Naive B cell (primary cell): ENCODE results near the gene ISM1. TPM values are rescaled to one million over a fixed set of nuclear protein-coding genes. Genes with fewer than 3 reads are reported as not detected.
A peak's percentile ranks its signal among the peaks of the same experiment; 100 is the strongest.

Experiments
- ATAC-seq, 2 donors: fragments of 150-1000 bp; cut with Tn5 transposase; 2 replicates each; pipeline ENCODE4 v1.10.0; 2021; ENCODE audit warnings: low read depth in 2 of 2, mild to moderate bottlenecking in 2 of 2, moderate library complexity in 2 of 2
- DNase-seq: peaks from one replicate; pipeline ENCODE4 v3.0.0; 2022
- H3K27ac Mint-ChIP-seq, 6 donors: one replicate each; pipeline ENCODE4 v1.8.0; 2020 to 2022; ENCODE audit warnings: mild to moderate bottlenecking in 6 of 6, mixed read lengths in 6 of 6, moderate library complexity in 5 of 6, inconsistent platforms in 2 of 6
- H3K27me3 Mint-ChIP-seq, 3 donors: one replicate each; pipeline ENCODE4 v1.8.0; 2021 to 2022; ENCODE audit warnings: mixed read lengths in 3 of 3, mild to moderate bottlenecking in 1 of 3
- H3K36me3 Mint-ChIP-seq, 2 donors: one replicate each; pipeline ENCODE4 v1.8.0; 2020 to 2022; ENCODE audit warnings: mixed read lengths in 2 of 2, inconsistent platforms in 1 of 2, mild to moderate bottlenecking in 1 of 2
- H3K4me1 Mint-ChIP-seq, 3 donors: one replicate each; pipeline ENCODE4 v1.8.0; 2020 to 2022; ENCODE audit warnings: mixed read lengths in 3 of 3, inconsistent platforms in 1 of 3, mild to moderate bottlenecking in 1 of 3, moderate library complexity in 1 of 3
- H3K4me3 Mint-ChIP-seq, 8 donors: one replicate each; pipeline ENCODE4 v1.8.0; 2020 to 2022; ENCODE audit warnings: mild to moderate bottlenecking in 8 of 8, mixed read lengths in 8 of 8, moderate library complexity in 8 of 8, inconsistent platforms in 2 of 8
- H3K9me3 Mint-ChIP-seq, 7 donors: one replicate each; pipeline ENCODE4 v1.8.0; 2020 to 2022; ENCODE audit warnings: mixed read lengths in 7 of 7, mild to moderate bottlenecking in 5 of 7, inconsistent platforms in 2 of 7, moderate library complexity in 1 of 7
- polyA plus RNA-seq, 6 donors: library from polyadenylated mRNA; unstranded; fragments of 300-500 nt; fragmentation: Illumina TruSeq; gene quantifications; one replicate each; pipeline ENCODE4 v1.2.3, GENCODE V29; 2021; ENCODE audit warnings: low read depth in 6 of 6

Gene ISM1
- not detected for polyA plus RNA-seq

GRCh38 chr20:13220904-13221297 lies at the start of gene ISM1:
Gene ISM1 (plus strand): TSS chr20:13221274. CDS start chr20:13221777, 503 bp downstream.
- no peak for DNase-seq
- H3K9me3 Mint-ChIP-seq = peaks cover 0 to 4% (median 0%) of the 10 kb centered on the region in 7 donors
- H3K27ac Mint-ChIP-seq = no peak within 1 kb of the TSS
- H3K27me3 Mint-ChIP-seq = peaks cover 56 to 65% (median 63%) of the 10 kb centered on the region in 3 donors
- peaks cover 3 to 14% (median 12%) of the 10 kb centered on the region in 3 donors for H3K4me1 Mint-ChIP-seq
- peaks cover 0 to 4% of the 10 kb centered on the region in 2 donors for H3K36me3 Mint-ChIP-seq
- peak within 1 kb of the TSS; percentile 49 to 90 (median 76) for H3K4me3 Mint-ChIP-seq
- peak in 1 of 2 donors; percentile 30 for ATAC-seq

- Mint-ChIP-seq H3K9me3 (peaks cover 0 to 26% (median 10%) of the 10 kb centered on the region in 7 donors), H3K36me3 (no peaks in the 10 kb centered on the region), H3K4me3 (no peak overlapping the region), H3K4me1 (no peaks in the 10 kb centered on the region), H3K27ac (no peak overlapping the region), H3K27me3 (peaks cover 7 to 16% (median 12%) of the 10 kb centered on the region in 3 donors)
- ATAC-seq = no peak
- no peak for DNase-seq
Measured at GRCh38 chr20:13173201-13173600, 47.9 kb upstream of the ISM1 start.

GRCh38 chr20:13174402-13174801 lies 46.7 kb upstream of the ISM1 start:
- Mint-ChIP-seq H3K4me1 (no peaks in the 10 kb centered on the region), H3K36me3 (no peaks in the 10 kb centered on the region), H3K4me3 (no peak overlapping the region), H3K9me3 (peaks cover 0 to 26% (median 13%) of the 10 kb centered on the region in 7 donors), H3K27me3 (peaks cover under 1 to 16% (median 12%) of the 10 kb centered on the region in 3 donors), H3K27ac (no peak overlapping the region)
- ATAC-seq (no peak), DNase-seq (no peak)

GRCh38 chr20:13180986-13181889 lies 39.8 kb upstream of the ISM1 start:
- Mint-ChIP-seq H3K4me1 (no peaks in the 10 kb centered on the region), H3K27me3 (peaks cover 11 to 37% (median 18%) of the 10 kb centered on the region in 3 donors), H3K27ac (no peak overlapping the region), H3K9me3 (peaks cover 2 to 28% (median 9%) of the 10 kb centered on the region in 7 donors), H3K4me3 (no peak overlapping the region), H3K36me3 (no peaks in the 10 kb centered on the region)
- no peak for ATAC-seq
- DNase-seq = no peak

GRCh38 chr20:13183005-13183404 lies 38.1 kb upstream of the ISM1 start:
- peaks cover 7 to 23% (median 13%) of the 10 kb centered on the region in 7 donors for H3K9me3 Mint-ChIP-seq
- peaks cover 17 to 22% (median 20%) of the 10 kb centered on the region in 3 donors for H3K27me3 Mint-ChIP-seq
- DNase-seq = no peak
- H3K27ac Mint-ChIP-seq = no peak overlapping the region
- H3K4me3 Mint-ChIP-seq = no peak overlapping the region
- H3K36me3 Mint-ChIP-seq = peaks cover 8 to 10% of the 10 kb centered on the region in 2 donors
- ATAC-seq = no peak
- no peaks in the 10 kb centered on the region for H3K4me1 Mint-ChIP-seq

GRCh38 chr20:13186043-13186774 lies 34.9 kb upstream of the ISM1 start:
- Mint-ChIP-seq H3K9me3 (peaks cover 7 to 23% (median 15%) of the 10 kb centered on the region in 7 donors), H3K27ac (no peak overlapping the region), H3K36me3 (peaks cover 8 to 10% of the 10 kb centered on the region in 2 donors), H3K4me3 (no peak overlapping the region), H3K4me1 (no peaks in the 10 kb centered on the region), H3K27me3 (peaks cover 13 to 20% (median 17%) of the 10 kb centered on the region in 3 donors)
- ATAC-seq = no peak
- DNase-seq = no peak

- H3K4me1 Mint-ChIP-seq = no peaks in the 10 kb centered on the region
- ATAC-seq (no peak), DNase-seq (no peak)
- H3K27ac Mint-ChIP-seq = no peak overlapping the region
- H3K27me3 Mint-ChIP-seq = peaks cover 0 to 17% (median 8%) of the 10 kb centered on the region in 3 donors
- no peak overlapping the region for H3K4me3 Mint-ChIP-seq
- H3K36me3 Mint-ChIP-seq = peaks cover 8 to 10% of the 10 kb centered on the region in 2 donors
- H3K9me3 Mint-ChIP-seq = peaks cover 7 to 23% (median 15%) of the 10 kb centered on the region in 7 donors
Measured at GRCh38 chr20:13187899-13188298, 33.2 kb upstream of the ISM1 start.

- Mint-ChIP-seq H3K27ac (peak overlapping the region in 1 of 6 donors; percentile 22), H3K4me3 (no peak overlapping the region), H3K4me1 (peaks cover 0 to 2% (median 0%) of the 10 kb centered on the region in 3 donors), H3K36me3 (peaks cover 0 to 8% of the 10 kb centered on the region in 2 donors), H3K9me3 (peaks cover 0 to 10% (median 3%) of the 10 kb centered on the region in 7 donors), H3K27me3 (peaks cover 0 to 28% (median 4%) of the 10 kb centered on the region in 3 donors)
- no peak for ATAC-seq
- DNase-seq = no peak
Measured at GRCh38 chr20:13199279-13199678, 21.8 kb upstream of the ISM1 start.

GRCh38 chr20:13200767-13201500 lies 20.1 kb upstream of the ISM1 start:
- ATAC-seq (no peak), DNase-seq (no peak)
- no peak overlapping the region for H3K27ac Mint-ChIP-seq
- peaks cover 0 to 2% (median 0%) of the 10 kb centered on the region in 3 donors for H3K4me1 Mint-ChIP-seq
- H3K36me3 Mint-ChIP-seq = peaks cover 0 to 8% of the 10 kb centered on the region in 2 donors
- H3K4me3 Mint-ChIP-seq = no peak overlapping the region
- H3K9me3 Mint-ChIP-seq = peaks cover 0 to 10% (median 3%) of the 10 kb centered on the region in 7 donors
- peaks cover 4 to 41% (median 10%) of the 10 kb centered on the region in 3 donors for H3K27me3 Mint-ChIP-seq

GRCh38 chr20:13202565-13202964 lies 18.5 kb upstream of the ISM1 start:
- ATAC-seq = no peak
- Mint-ChIP-seq H3K9me3 (peaks cover 0 to 10% (median 4%) of the 10 kb centered on the region in 7 donors), H3K4me3 (peak overlapping the region in 1 of 8 donors; percentile 8), H3K4me1 (peaks cover 0 to 2% (median 0%) of the 10 kb centered on the region in 3 donors), H3K27ac (peak overlapping the region in 1 of 6 donors; percentile 49), H3K36me3 (peaks cover 0 to 8% of the 10 kb centered on the region in 2 donors), H3K27me3 (peaks cover 4 to 55% (median 18%) of the 10 kb centered on the region in 3 donors)
- no peak for DNase-seq

- Mint-ChIP-seq H3K4me1 (peaks cover 0 to 2% (median 0%) of the 10 kb centered on the region in 3 donors), H3K36me3 (peaks cover 0 to 8% of the 10 kb centered on the region in 2 donors), H3K9me3 (peaks cover 0 to 5% (median 4%) of the 10 kb centered on the region in 7 donors), H3K27me3 (peaks cover 4 to 39% (median 18%) of the 10 kb centered on the region in 3 donors), H3K4me3 (no peak overlapping the region), H3K27ac (no peak overlapping the region)
- ATAC-seq (no peak), DNase-seq (no peak)
Measured at GRCh38 chr20:13205425-13205824, 15.6 kb upstream of the ISM1 start.

- no peak for DNase-seq
- no peak overlapping the region for H3K27ac Mint-ChIP-seq
- peaks cover 0 to 2% (median 0%) of the 10 kb centered on the region in 3 donors for H3K4me1 Mint-ChIP-seq
- H3K9me3 Mint-ChIP-seq = peaks cover 0 to 4% (median 3%) of the 10 kb centered on the region in 7 donors
- peaks cover 1 to 33% (median 18%) of the 10 kb centered on the region in 3 donors for H3K27me3 Mint-ChIP-seq
- ATAC-seq = no peak
- no peak overlapping the region for H3K4me3 Mint-ChIP-seq
- H3K36me3 Mint-ChIP-seq = peaks cover 0 to 4% of the 10 kb centered on the region in 2 donors
Measured at GRCh38 chr20:13205848-13206434, 15.1 kb upstream of the ISM1 start.
